Lower leg skin (tissue), 3 donors: Measurements from ENCODE around the gene TXNDC16.

ENCODE experiments used
- CTCF ChIP-seq, 3 donors: fragments of 450-650 bp; IDR thresholded peaks; one replicate each; pipeline ENCODE4 v1.5.1; 2016; ENCODE audit warnings: antibody characterized with exemption in 3 of 3, mild to moderate bottlenecking in 3 of 3, moderate library complexity in 2 of 3
- POLR2A ChIP-seq, 2 donors: fragments of 450-650 bp; IDR thresholded peaks; one replicate each; pipeline ENCODE4 v1.6.1; 2016 to 2017; ENCODE audit warnings: antibody characterized with exemption in 2 of 2, mild to moderate bottlenecking in 1 of 2, moderate library complexity in 1 of 2

- TF ChIP-seq POLR2A (IDR thresholded peaks at IDR 0.05) (no peak), CTCF (IDR thresholded peaks at IDR 0.05) (no peak)
Observed at GRCh38 chr14:52447236-52447635, 105.1 kb downstream of the TXNDC16 start.
